C1 segment of cervical spinal cord (tissue), 14 donors: ENCODE data around the gene GRK3.

Experiments
- DNase-seq, 14 donors: peaks; one replicate each; lab custom pipeline; 2025; lab: John Stamatoyannopoulos, UW

GRK3 gene

GRCh38 chr22:25754527-25755202, 190.2 kb downstream of the GRK3 start:
- DNase-seq: peak in 1 of 14 donors; percentile 66

- DNase-seq: no peak
Measured at GRCh38 chr22:25757686-25758085, 193.2 kb downstream of the GRK3 start.

- DNase-seq: no peak
Measured at GRCh38 chr22:25758316-25758715, 193.8 kb downstream of the GRK3 start.

- no peak for DNase-seq
Measured at GRCh38 chr22:25759825-25760231, 195.4 kb downstream of the GRK3 start.

- DNase-seq: no peak
Measured at GRCh38 chr22:25760294-25760693, 195.8 kb downstream of the GRK3 start.

GRCh38 chr22:25760848-25761595, 196.5 kb downstream of the GRK3 start:
- DNase-seq: no peak

GRCh38 chr22:25762147-25762546, 197.7 kb downstream of the GRK3 start:
- no peak for DNase-seq

- no peak for DNase-seq
Measured at GRCh38 chr22:25763239-25763777, 198.8 kb downstream of the GRK3 start.

GRCh38 chr22:25764270-25765015, 200.0 kb downstream of the GRK3 start:
- no peak for DNase-seq

GRCh38 chr22:25765016-25765367, 200.5 kb downstream of the GRK3 start:
- DNase-seq: peak in 1 of 14 donors; percentile 77

GRCh38 chr22:25765801-25766200, 201.3 kb downstream of the GRK3 start:
- no peak for DNase-seq

- DNase-seq: no peak
Measured at GRCh38 chr22:25766418-25766817, 201.9 kb downstream of the GRK3 start.

GRCh38 chr22:25770333-25770732, 205.9 kb downstream of the GRK3 start:
- DNase-seq: no peak

GRCh38 chr22:25772288-25772687, 207.8 kb downstream of the GRK3 start:
- DNase-seq: no peak

- peak in 1 of 14 donors; percentile 14 for DNase-seq
Measured at GRCh38 chr22:25774575-25775026, 210.1 kb downstream of the GRK3 start.

- DNase-seq: peak in 1 of 14 donors; percentile 25
Measured at GRCh38 chr22:25775531-25775930, 211.1 kb downstream of the GRK3 start.

GRCh38 chr22:25777411-25777810, 212.9 kb downstream of the GRK3 start:
- no peak for DNase-seq

GRCh38 chr22:25777870-25778269, 213.4 kb downstream of the GRK3 start:
- DNase-seq: peak in 1 of 14 donors; percentile 12
